ENCODE results near the gene GNAT1. TPM values are rescaled to one million over a fixed set of nuclear protein-coding genes. Genes with fewer than 3 reads are reported as not detected.
A peak's percentile ranks its signal among the peaks of the same experiment; 100 is the strongest.

Gene GNAT1
- total and polyA plus RNA-seq, 2 of the 13 experiments (the other 11 are each of a cell fraction or from before 2014, with no cell fraction given): 0.15 TPM; not detected in 1

- peak; percentile 94 for TF ChIP-seq BCL6 (CRISPR knock-in tag; IDR thresholded peaks at IDR 0.05)
- peak; percentile 95 for TF ChIP-seq GATAD2A (CRISPR knock-in tag; IDR thresholded peaks at IDR 0.05)
- peak; percentile 91 for TF ChIP-seq PPARG (CRISPR knock-in tag; conservative IDR thresholded peaks at IDR 0.05)
- no peak for TF ChIP-seq MBD4 (IDR thresholded peaks at IDR 0.05; ENCODE audit: borderline replicate concordance, low read length)
- TF ChIP-seq CERS6 (CRISPR knock-in tag; IDR thresholded peaks at IDR 0.05): no peak
- TF ChIP-seq CHCHD3 (CRISPR knock-in tag; IDR thresholded peaks at IDR 0.05): no peak
- no peak for TF ChIP-seq EZH2 (conservative IDR thresholded peaks at IDR 0.05; ENCODE audit: low read depth, low read length)
- 0 out of 2 replicates have a peak, but pooled peaks have one; percentile 23 for TF ChIP-seq ZKSCAN1 (IDR thresholded peaks at IDR 0.05; ENCODE audit: low read length)
- peak; percentile 89 for TF ChIP-seq KAT8 (CRISPR knock-in tag; IDR thresholded peaks at IDR 0.05)
- TF ChIP-seq ZNF503 (CRISPR knock-in tag; IDR thresholded peaks at IDR 0.05): peak; percentile 99
- peak; percentile 70 for TF ChIP-seq HNF1A (IDR thresholded peaks at IDR 0.05; ENCODE audit: low read depth)
- peak; percentile 96 for TF ChIP-seq HNF1A (CRISPR knock-in tag; IDR thresholded peaks at IDR 0.05; ENCODE audit: borderline replicate concordance)
- 0 out of 2 replicates have a peak, but pooled peaks have one; percentile 94 for TF ChIP-seq FOXO4 (CRISPR knock-in tag; conservative IDR thresholded peaks at IDR 0.05)
- TF ChIP-seq ZMYM2 (CRISPR knock-in tag; IDR thresholded peaks at IDR 0.05): peak; percentile 93
- TF ChIP-seq PRDM4 (CRISPR knock-in tag; IDR thresholded peaks at IDR 0.05; ENCODE audit: borderline replicate concordance): peak; percentile 80; the same call in 1 of the 2 replicates
- peak; percentile 88 for TF ChIP-seq ZNF121 (CRISPR knock-in tag; IDR thresholded peaks at IDR 0.05)
- TF ChIP-seq ZNF720 (CRISPR knock-in tag; IDR thresholded peaks at IDR 0.05): peak; percentile 71; the same call in 1 of the 2 replicates
Measured at GRCh38 chr3:50171540-50172301, 19.7 kb upstream of the GNAT1 start (continued).

Data from HepG2 (cell line).